Breast epithelium (tissue), 4 donors: ENCODE data around the gene COX17. TPM values are rescaled to one million over a fixed set of nuclear protein-coding genes. Genes with fewer than 3 reads are reported as not detected.
A peak's percentile ranks its signal among the peaks of the same experiment; 100 is the strongest.

Experiments used
- DNase-seq, 2 donors: peaks; one replicate each; pipeline ENCODE4 v3.0.0-alpha.2; 2019; ENCODE audit warnings: low spot score in 2 of 2
- H3K27ac ChIP-seq, 2 donors: fragments of 200-600 bp; sonication (generic) in 1 of 2; one replicate each; pipeline ENCODE4 v1.5.1; 2016 to 2019; ENCODE audit warnings: mild to moderate bottlenecking in 1 of 2
- H3K27me3 ChIP-seq, 2 donors: fragments of 200-600 bp; sonication (generic) in 1 of 2; one replicate each; pipeline versions ENCODE4 v1.5.1 to v1.6.0; 2017 to 2019; ENCODE audit warnings: control low read depth in 1 of 2, mild to moderate bottlenecking in 1 of 2
- H3K36me3 ChIP-seq: fragments of 200-600 bp; one replicate; pipeline ENCODE4 v1.5.1; 2019
- H3K4me1 ChIP-seq, 2 donors: fragments of 200-600 bp; sonication (generic); one replicate each; pipeline ENCODE4 v1.5.1; 2016 to 2019; ENCODE audit warnings: control low read depth in 1 of 2
- H3K4me3 ChIP-seq, 3 donors: fragments of 200-600 bp; sonication (generic); 1 replicate in 2 of 3; 2 replicates in 1 of 3; pipeline ENCODE4 v1.5.1; 2016 to 2019; ENCODE audit warnings: mild to moderate bottlenecking in 3 of 3, moderate library complexity in 2 of 3
- H3K9me3 ChIP-seq, 2 donors: fragments of 200-600 bp; sonication (generic) in 1 of 2; one replicate each; pipeline ENCODE4 v1.5.1; 2016 to 2019; ENCODE audit warnings: control low read depth in 1 of 2
- POLR2A ChIP-seq: fragments of 450-650 bp; IDR thresholded peaks from one replicate; pipeline ENCODE4 v1.6.1; 2016; ENCODE audit warnings: antibody characterized with exemption, mild to moderate bottlenecking, moderate library complexity
- POLR2AphosphoS5 ChIP-seq, 3 donors: sonication (generic); formaldehyde crosslinking; IDR thresholded peaks; one replicate each; pipeline ENCODE4 v1.6.1; 2017; ENCODE audit warnings: antibody characterized with exemption in 3 of 3
- intact Hi-C: fragments of 100-400 bp; cut with DNase I; formaldehyde crosslinking; loops from one replicate; pipeline ENCODE4 v1.15.1; 2023; ENCODE audit warnings: low total_unique reads
- total RNA-seq, 3 donors: library from RNA; depleted of rRNA; stranded (reverse); fragments of >200 nt; gene quantifications; one replicate each; pipeline ENCODE4 v1.1.0, GENCODE V29; 2016
- TF ChIP-seq, protein P1 (sequence below), 3 donors: fragments of 450-650 bp; IDR thresholded peaks; one replicate each; pipeline ENCODE4 v1.5.1; 2016 to 2017; ENCODE audit warnings: antibody characterized with exemption in 3 of 3, mild to moderate bottlenecking in 3 of 3, moderate library complexity in 3 of 3

Gene COX17
- total RNA-seq, 3 donors from 2014 or later = 26.7 to 42.6 (median 33.4) TPM

DNA sequence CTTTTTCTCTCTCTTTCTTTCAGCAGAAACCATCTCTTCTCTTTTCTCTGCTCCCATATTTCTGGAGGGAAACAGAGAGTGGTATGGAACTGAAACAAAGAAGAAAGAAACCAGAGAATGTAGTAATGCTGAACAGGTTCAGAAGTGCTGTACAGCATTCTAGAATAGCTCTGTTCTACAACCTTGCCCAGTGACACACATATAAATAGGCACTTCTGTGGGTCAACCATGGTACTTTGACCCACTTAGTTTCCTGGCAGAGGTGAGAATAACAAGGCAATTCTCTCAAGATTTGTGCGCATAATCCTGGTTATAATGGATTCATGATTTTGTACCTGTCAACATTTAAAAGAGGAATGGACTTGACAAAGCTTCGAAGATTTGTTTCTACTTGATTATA, 37.9 kb upstream of the COX17 start:
- H3K9me3 ChIP-seq = no peaks in the 10 kb centered on the region
- no peak overlapping the region for H3K4me3 ChIP-seq
- H3K27me3 ChIP-seq = no peaks in the 10 kb centered on the region
- intact Hi-C loops = no loop called here
- no peaks in the 10 kb centered on the region for H3K4me1 ChIP-seq
- H3K27ac ChIP-seq = no peak overlapping the region
- DNase-seq = no peak
- TF ChIP-seq, protein P1, sequence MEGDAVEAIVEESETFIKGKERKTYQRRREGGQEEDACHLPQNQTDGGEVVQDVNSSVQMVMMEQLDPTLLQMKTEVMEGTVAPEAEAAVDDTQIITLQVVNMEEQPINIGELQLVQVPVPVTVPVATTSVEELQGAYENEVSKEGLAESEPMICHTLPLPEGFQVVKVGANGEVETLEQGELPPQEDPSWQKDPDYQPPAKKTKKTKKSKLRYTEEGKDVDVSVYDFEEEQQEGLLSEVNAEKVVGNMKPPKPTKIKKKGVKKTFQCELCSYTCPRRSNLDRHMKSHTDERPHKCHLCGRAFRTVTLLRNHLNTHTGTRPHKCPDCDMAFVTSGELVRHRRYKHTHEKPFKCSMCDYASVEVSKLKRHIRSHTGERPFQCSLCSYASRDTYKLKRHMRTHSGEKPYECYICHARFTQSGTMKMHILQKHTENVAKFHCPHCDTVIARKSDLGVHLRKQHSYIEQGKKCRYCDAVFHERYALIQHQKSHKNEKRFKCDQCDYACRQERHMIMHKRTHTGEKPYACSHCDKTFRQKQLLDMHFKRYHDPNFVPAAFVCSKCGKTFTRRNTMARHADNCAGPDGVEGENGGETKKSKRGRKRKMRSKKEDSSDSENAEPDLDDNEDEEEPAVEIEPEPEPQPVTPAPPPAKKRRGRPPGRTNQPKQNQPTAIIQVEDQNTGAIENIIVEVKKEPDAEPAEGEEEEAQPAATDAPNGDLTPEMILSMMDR (IDR thresholded peaks at IDR 0.05) = no peak
- no peak for TF ChIP-seq POLR2A
- TF ChIP-seq POLR2AphosphoS5 (IDR thresholded peaks at IDR 0.05) = no peak
- no peaks in the 10 kb centered on the region for H3K36me3 ChIP-seq

DNA sequence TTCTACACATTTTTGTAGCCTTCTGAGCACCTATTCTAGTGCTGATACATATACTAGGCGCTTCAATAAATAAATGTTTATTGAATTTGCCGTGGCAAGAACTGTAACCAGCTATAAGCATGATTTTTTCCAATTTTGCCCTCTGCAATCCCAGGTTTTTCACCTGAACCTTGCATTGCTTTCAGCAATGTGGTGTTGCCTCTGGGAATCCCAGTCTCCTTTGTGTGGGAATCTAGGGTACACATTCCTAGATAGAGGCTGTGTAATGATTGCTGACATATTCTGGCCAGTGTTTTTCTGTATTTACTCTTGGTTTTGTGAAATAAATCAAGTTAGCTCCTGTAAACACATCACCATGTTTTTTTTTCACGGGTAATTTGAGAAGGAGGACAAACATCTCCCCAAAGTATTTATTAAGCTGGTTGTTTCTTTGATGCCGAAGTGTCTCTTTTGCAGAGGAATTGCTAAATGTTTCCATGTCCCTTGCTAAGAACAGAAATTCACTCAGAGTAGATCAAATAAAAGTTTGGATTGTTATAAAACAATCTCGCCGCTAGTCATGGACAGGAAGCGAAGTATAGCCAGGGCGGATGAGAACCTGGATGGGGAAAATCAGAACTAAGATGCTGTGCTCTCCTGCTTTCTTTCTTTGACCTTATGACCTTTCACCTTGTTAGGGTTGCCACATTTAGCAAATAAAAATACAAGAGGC, 26.8 kb upstream of the COX17 start:
- Histone ChIP-seq H3K4me1 (no peaks in the 10 kb centered on the region), H3K4me3 (peak overlapping the region in 2 of 3 donors; percentile 61 to 81), H3K9me3 (no peaks in the 10 kb centered on the region), H3K36me3 (no peaks in the 10 kb centered on the region), H3K27ac (peak overlapping the region in 1 of 2 donors; percentile 78), H3K27me3 (no peaks in the 10 kb centered on the region)
- TF ChIP-seq, protein P1 (IDR thresholded peaks at IDR 0.05) = no peak
- TF ChIP-seq POLR2AphosphoS5 (IDR thresholded peaks at IDR 0.05) (no peak), POLR2A (no peak)
- DNase-seq = no peak
- intact Hi-C loops = no loop called here

DNA sequence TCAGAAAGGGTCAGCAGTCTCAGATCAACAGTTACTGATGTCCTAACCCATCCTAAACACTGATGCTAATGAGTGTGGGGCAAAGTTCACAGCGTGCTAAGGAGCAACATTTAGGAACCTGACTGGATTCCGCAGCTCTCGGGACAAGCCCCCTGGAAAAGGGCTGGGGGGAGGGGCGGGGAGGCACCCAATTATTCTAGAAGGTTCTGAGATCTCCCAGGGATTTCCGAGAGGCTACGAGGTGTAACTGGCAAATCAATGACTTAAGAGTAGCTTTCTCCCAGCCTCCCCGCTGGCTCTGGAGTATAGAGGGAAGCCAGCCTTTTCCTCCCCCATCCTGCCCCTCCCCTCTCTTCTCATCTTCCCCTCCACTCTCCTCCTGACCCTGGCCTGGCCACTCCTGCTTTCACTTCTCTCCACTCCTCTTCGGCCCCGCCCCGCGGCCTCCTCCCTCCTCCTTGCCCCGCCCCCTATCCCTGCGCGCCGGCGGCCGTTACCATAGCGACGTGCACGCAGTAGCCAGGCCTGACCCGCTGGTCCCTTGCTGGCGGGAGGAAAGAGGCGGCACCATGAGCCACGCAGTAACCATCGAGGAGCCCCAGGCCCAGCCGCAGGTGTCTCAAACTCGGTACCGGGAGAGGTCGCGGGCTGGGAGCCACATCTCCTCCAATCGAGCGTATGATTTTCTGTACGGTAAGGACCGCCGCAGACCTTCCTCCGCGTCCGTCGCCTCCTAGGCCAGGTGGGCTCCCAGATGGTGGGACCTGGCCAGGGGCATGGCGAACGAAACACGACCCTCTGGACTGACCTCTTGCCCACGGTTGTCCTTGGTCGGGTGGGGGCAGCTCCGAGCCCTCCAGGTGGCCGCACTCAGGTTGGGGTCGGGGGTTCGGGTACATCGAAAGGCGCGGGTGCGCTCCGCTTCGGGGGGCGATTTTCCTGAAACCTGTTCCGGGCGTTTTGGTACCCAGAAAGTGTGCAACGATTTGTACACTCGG, 25.6 kb upstream of the COX17 start, which contains the start of gene CFAP91:
Gene CFAP91 (plus strand): TSS at position 493 of the 998 bp plus-strand sequence. CDS start 77 bp downstream, at position 570.
- intact Hi-C loops = no loop called here
- peak; percentile 96 for DNase-seq
- Histone ChIP-seq H3K36me3 (no peaks in the 10 kb centered on the region), H3K4me1 (no peaks in the 10 kb centered on the region), H3K27ac (peak within 1 kb of the TSS; percentile 78 to 85), H3K27me3 (no peaks in the 10 kb centered on the region), H3K9me3 (no peaks in the 10 kb centered on the region), H3K4me3 (peak within 1 kb of the TSS; percentile 45 to 81 (median 61))
- TF ChIP-seq POLR2A (no peak), POLR2AphosphoS5 (IDR thresholded peaks at IDR 0.05) (peak in 2 of 3 donors; percentile 46 to 60)
- TF ChIP-seq, protein P1 (IDR thresholded peaks at IDR 0.05) = no peak

DNA sequence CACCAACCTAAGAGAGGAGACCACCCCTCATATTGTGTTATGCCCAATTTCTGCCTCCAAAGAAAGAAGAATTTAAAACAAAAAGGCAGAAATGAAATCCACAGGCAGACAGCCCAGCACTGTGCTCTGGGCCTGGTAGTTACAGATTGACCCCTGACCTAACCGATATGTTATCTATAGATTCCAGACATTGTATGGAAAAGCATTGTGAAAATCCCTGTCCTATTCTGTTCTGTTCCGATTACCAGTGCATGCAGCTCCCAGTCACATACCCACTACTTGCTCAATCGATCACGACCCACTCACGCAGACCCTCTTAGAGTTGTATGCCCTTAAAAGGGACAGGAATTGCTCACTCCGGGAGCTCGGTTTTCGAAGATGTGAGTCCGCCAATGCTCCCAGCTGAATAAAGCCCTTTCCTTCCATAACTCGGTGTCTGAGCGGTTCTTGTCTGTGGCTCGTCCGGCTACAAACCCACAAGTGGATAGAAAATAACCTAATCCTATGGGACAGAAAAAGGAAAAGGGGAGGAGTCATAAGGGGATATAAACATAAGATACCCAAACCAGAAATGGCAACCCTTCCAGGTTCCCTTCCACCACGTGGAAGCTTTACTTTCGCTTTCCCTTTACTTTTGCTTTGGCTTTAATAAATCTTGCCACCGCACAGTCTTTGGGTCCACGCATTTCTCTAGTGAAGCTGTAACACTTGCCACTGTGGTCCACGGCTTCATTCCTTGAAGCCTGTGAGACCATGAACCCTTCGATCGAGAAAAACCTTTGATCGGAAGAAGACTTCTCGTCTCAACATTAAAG, 23.9 kb upstream of the COX17 start:
- no peak overlapping the region for H3K27ac ChIP-seq
- H3K27me3 ChIP-seq = no peaks in the 10 kb centered on the region
- H3K4me3 ChIP-seq = no peak overlapping the region
- no peak for DNase-seq
- no peaks in the 10 kb centered on the region for H3K36me3 ChIP-seq
- H3K4me1 ChIP-seq = no peaks in the 10 kb centered on the region
- TF ChIP-seq POLR2AphosphoS5 (IDR thresholded peaks at IDR 0.05) (no peak), POLR2A (no peak)
- TF ChIP-seq, protein P1 (IDR thresholded peaks at IDR 0.05) = no peak
- intact Hi-C loops = no loop called here
- H3K9me3 ChIP-seq = no peaks in the 10 kb centered on the region
